Stimulated activated CD4-positive, alpha-beta T cell treated with anti-CD3 and anti-CD28 coated beads, TNF-alpha, amount 100 ng/mL, for 4 hours (primary cell): ENCODE results near the gene DUSP23.

Experiments used
- DNase-seq, 3 experiments: peaks; one replicate each; pipeline ENCODE4 v3.0.0-alpha.2; 2020; ENCODE audit warnings: low read depth in 3 of 3

Gene DUSP23

GRCh38 chr1:159780583-159781582 lies at the start of gene DUSP23:
DUSP23 (plus strand) TSS chr1:159780962; CDS start chr1:159781101, 139 bp downstream.
- DNase-seq, result peak; percentile 89 to 95 (median 93)

- DNase-seq, result no peak
Measured at GRCh38 chr1:159737238-159737916, 43.4 kb upstream of the DUSP23 start.

- DNase-seq, result no peak
Measured at GRCh38 chr1:159743651-159744410, 36.9 kb upstream of the DUSP23 start.

- DNase-seq, result no peak
Measured at GRCh38 chr1:159746666-159747065, 34.1 kb upstream of the DUSP23 start.

GRCh38 chr1:159748370-159748769 lies 32.4 kb upstream of the DUSP23 start:
- no peak for DNase-seq

- DNase-seq, result no peak
Measured at GRCh38 chr1:159749630-159750029, 31.1 kb upstream of the DUSP23 start.

- no peak for DNase-seq
Measured at GRCh38 chr1:159750621-159751020, 30.1 kb upstream of the DUSP23 start.

- DNase-seq, result no peak
Measured at GRCh38 chr1:159751031-159751430, 29.7 kb upstream of the DUSP23 start.

- no peak for DNase-seq
Measured at GRCh38 chr1:159752135-159752580, 28.6 kb upstream of the DUSP23 start.

- no peak for DNase-seq
Measured at GRCh38 chr1:159753386-159753785, 27.4 kb upstream of the DUSP23 start.

- no peak for DNase-seq
Measured at GRCh38 chr1:159755451-159756007, 25.2 kb upstream of the DUSP23 start.

GRCh38 chr1:159756397-159756796 lies 24.4 kb upstream of the DUSP23 start:
- DNase-seq, result no peak

GRCh38 chr1:159763686-159764085 lies 17.1 kb upstream of the DUSP23 start:
- no peak for DNase-seq

GRCh38 chr1:159765806-159766205 lies 15.0 kb upstream of the DUSP23 start:
- DNase-seq, result no peak

- DNase-seq, result no peak
Measured at GRCh38 chr1:159771127-159771895, 9.5 kb upstream of the DUSP23 start.

- DNase-seq, result no peak
Measured at GRCh38 chr1:159774465-159774864, 6.3 kb upstream of the DUSP23 start.

GRCh38 chr1:159775716-159776115 lies 5.0 kb upstream of the DUSP23 start:
- no peak for DNase-seq

GRCh38 chr1:159778266-159778665 lies 2.5 kb upstream of the DUSP23 start:
- DNase-seq, result no peak

GRCh38 chr1:159779403-159779851 lies 1.3 kb upstream of the DUSP23 start:
- no peak for DNase-seq

- DNase-seq, result no peak
Measured at GRCh38 chr1:159781992-159782391, 1.2 kb downstream of the DUSP23 start.

GRCh38 chr1:159783724-159784123 lies 3.0 kb downstream of the DUSP23 start:
- no peak for DNase-seq
